Measurements from ENCODE around the gene KRR1. TPM values are rescaled to one million over a fixed set of nuclear protein-coding genes. Genes with fewer than 3 reads are reported as not detected.
"Not testable (repeated sequence)": the region's sequence is repeated elsewhere in the genome, so short reads cannot be mapped to it uniquely, and the experiment has no call there.

The KRR1 gene
- total RNA-seq, 2 donors from 2014 or later = 64.4 to 96.4 TPM

DNA sequence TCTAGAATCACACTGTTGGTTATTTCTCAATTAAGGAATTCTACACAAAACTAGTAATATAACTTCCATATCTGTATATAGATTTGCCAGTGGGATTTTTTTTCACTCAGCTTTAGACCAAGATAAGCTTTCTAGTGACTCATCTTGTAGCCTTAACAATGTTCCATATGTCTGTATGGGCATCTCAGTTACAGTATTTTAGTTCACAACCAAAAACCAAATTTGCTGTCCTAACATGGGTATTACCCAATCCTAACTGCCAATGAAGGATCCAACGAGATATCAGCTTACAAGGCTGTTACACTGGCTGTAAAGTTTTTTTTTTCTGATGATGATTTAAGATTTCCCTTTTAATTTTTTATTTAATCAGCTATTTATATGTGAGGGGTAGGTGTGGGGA, 31.5 kb upstream of the KRR1 start:
- DNase-seq (ENCODE audit: low spot score) (no peak), ATAC-seq (no peak)
- H3K4me1 Mint-ChIP-seq (ENCODE audit: low read depth in 2 of 2) = no peaks in the 10 kb centered on the region
- H3K4me3 Mint-ChIP-seq = no peak overlapping the region
- H3K27me3 Mint-ChIP-seq = peaks cover 31 to 53% of the 10 kb centered on the region in 2 donors
- H3K36me3 Mint-ChIP-seq = no peaks in the 10 kb centered on the region
- no peaks in the 10 kb centered on the region for H3K9me3 Mint-ChIP-seq
- no peak overlapping the region for H3K27ac Mint-ChIP-seq

DNA sequence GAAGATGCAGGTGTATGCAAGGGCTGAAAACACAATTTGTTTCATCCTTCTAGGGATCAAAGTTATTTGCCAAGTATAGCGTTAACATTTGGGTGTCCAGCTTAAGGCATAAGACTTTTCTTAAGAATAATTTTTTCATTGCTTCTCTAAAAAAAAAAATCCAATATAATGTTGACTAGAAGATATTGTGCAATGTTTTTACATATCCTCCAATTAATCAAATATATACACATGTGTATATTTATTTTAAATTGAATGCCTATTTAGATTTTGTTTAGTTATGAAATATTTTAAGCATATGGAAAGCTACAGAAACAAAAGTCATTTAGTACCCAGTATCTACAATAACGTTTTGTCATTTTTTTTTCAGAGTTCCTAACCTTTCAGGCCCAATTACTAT, 28.5 kb upstream of the KRR1 start:
- no peaks in the 10 kb centered on the region for H3K4me1 Mint-ChIP-seq (ENCODE audit: low read depth in 2 of 2)
- H3K36me3 Mint-ChIP-seq = no peaks in the 10 kb centered on the region
- no peak for DNase-seq (ENCODE audit: low spot score)
- H3K27ac Mint-ChIP-seq = no peak overlapping the region
- H3K4me3 Mint-ChIP-seq = no peak overlapping the region
- no peaks in the 10 kb centered on the region for H3K9me3 Mint-ChIP-seq
- peaks cover 29 to 41% of the 10 kb centered on the region in 2 donors for H3K27me3 Mint-ChIP-seq
- ATAC-seq = no peak

DNA sequence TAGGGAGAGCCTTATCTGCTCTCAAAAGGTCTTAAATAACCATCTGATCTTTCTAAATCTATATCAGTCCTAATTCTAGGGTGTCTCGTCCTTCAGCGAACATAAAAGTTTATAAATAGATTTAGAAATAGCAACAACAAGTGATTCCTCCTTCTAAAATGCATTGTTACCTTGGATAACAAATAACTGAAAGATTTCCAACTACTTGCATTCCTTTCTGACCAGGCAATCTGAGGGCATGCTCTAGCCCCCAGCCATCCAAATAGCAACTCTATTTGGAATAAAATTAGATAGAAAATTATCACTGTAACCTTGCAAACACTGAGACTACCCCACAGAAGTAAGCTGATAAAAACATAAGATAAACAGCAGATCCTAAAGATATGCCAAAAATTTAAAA, 21.8 kb upstream of the KRR1 start:
- Mint-ChIP-seq H3K4me3 (no peak overlapping the region), H3K27me3 (peaks cover 12 to 13% of the 10 kb centered on the region in 2 donors), H3K36me3 (no peaks in the 10 kb centered on the region), H3K9me3 (no peaks in the 10 kb centered on the region), H3K27ac (no peak overlapping the region), H3K4me1 (ENCODE audit: low read depth in 2 of 2) (peaks cover 0 to 1% of the 10 kb centered on the region in 2 donors)
- DNase-seq (ENCODE audit: low spot score) (no peak), ATAC-seq (no peak)

DNA sequence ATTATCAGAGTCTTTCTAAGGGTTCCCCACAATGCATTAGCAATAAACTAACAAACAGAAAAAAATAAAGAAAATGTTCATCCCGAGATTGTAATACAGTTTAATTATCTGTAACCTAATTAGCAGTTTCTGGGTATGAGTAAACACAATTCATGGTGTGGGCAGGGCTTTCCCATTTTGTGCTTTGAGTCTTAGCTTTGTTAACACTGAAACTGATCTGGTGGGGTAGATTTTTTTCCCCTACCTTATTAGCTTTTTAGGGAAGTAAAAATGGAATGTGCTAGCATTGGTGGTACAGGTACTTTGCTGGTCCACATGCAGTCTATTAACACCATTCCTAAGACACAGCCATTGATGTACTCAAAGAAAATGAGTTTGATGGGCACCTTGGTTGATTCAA, 18.4 kb upstream of the KRR1 start:
- DNase-seq (ENCODE audit: low spot score) = no peak
- no peaks in the 10 kb centered on the region for H3K9me3 Mint-ChIP-seq
- no peak for ATAC-seq
- H3K36me3 Mint-ChIP-seq = no peaks in the 10 kb centered on the region
- peaks cover 18 to 23% of the 10 kb centered on the region in 2 donors for H3K27me3 Mint-ChIP-seq
- peaks cover 10 to 16% of the 10 kb centered on the region in 2 donors for H3K4me1 Mint-ChIP-seq (ENCODE audit: low read depth in 2 of 2)
- H3K27ac Mint-ChIP-seq = peak overlapping the region in 1 of 2 donors; percentile 19
- H3K4me3 Mint-ChIP-seq = no peak overlapping the region

DNA sequence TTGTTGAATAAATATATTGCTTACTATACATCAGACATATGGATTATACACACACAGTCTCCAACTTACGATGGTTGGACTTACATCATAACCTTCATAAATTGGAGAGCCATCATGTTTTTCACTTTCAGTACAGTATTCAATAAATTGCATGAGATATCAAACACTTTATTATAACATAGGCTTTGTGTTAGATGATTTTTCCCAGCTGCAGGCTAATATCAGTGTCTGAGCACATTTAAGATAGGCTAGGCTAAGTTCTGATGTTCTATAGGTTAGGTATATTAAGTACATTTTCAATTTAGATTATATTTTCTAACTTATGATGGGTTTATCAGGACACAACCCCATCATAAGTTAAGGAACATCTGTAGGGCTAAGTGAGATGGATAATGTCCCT, 17.9 kb upstream of the KRR1 start:
- Mint-ChIP-seq H3K9me3 (no peaks in the 10 kb centered on the region), H3K36me3 (no peaks in the 10 kb centered on the region), H3K27ac (peak overlapping the region in 1 of 2 donors; percentile 19), H3K4me1 (ENCODE audit: low read depth in 2 of 2) (peaks cover 10 to 16% of the 10 kb centered on the region in 2 donors), H3K4me3 (no peak overlapping the region), H3K27me3 (peaks cover 16 to 20% of the 10 kb centered on the region in 2 donors)
- DNase-seq (ENCODE audit: low spot score) (no peak), ATAC-seq (no peak)

DNA sequence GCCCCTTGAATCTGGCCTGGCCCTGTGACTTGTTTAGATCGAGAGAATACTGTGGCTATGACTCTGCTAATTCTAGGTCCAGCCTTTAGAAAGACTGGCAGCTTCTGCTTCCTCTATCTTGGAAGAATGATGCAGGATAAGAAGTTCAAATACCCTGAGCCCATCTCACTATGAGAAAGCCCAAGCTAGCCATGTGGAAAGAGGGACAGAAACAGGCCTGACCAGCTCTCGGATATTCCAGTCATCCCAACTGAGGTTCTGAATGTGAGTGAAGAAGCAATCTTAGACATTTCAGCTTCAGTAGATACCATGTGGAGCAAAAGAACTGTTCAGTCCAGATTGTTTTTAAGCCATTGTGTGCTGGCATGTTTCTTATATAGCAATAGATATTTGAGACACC, 17.3 kb upstream of the KRR1 start:
- Mint-ChIP-seq H3K4me1 (ENCODE audit: low read depth in 2 of 2) (peaks cover 10 to 16% of the 10 kb centered on the region in 2 donors), H3K4me3 (no peak overlapping the region), H3K27ac (no peak overlapping the region), H3K9me3 (no peaks in the 10 kb centered on the region), H3K27me3 (peaks cover 18 to 20% of the 10 kb centered on the region in 2 donors), H3K36me3 (no peaks in the 10 kb centered on the region)
- DNase-seq (ENCODE audit: low spot score) (no peak), ATAC-seq (no peak)

DNA sequence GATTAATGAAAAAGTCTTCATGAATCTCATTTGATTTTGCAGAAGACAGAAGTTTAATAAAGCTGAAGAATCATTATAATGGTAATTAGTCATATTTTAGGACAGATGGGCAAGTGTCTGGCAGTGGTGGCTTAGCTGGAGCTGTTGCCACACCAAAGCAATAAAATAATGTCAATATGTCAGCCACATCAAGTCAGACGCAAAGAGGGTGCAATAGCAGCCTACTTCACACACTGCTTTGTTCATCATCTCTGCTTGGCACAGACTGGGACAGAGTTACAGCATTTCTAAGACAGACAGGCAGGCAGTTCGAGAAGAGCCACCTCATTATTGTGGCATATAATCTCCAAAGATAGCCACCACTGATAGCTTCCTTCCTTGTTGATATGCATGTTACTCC, 16.9 kb upstream of the KRR1 start:
- Mint-ChIP-seq H3K36me3 (no peaks in the 10 kb centered on the region), H3K4me1 (ENCODE audit: low read depth in 2 of 2) (peaks cover 10 to 16% of the 10 kb centered on the region in 2 donors), H3K27me3 (peaks cover 18 to 20% of the 10 kb centered on the region in 2 donors), H3K9me3 (no peaks in the 10 kb centered on the region), H3K4me3 (no peak overlapping the region), H3K27ac (peak overlapping the region in 1 of 2 donors; percentile 1)
- DNase-seq (ENCODE audit: low spot score) = no peak
- no peak for ATAC-seq

DNA sequence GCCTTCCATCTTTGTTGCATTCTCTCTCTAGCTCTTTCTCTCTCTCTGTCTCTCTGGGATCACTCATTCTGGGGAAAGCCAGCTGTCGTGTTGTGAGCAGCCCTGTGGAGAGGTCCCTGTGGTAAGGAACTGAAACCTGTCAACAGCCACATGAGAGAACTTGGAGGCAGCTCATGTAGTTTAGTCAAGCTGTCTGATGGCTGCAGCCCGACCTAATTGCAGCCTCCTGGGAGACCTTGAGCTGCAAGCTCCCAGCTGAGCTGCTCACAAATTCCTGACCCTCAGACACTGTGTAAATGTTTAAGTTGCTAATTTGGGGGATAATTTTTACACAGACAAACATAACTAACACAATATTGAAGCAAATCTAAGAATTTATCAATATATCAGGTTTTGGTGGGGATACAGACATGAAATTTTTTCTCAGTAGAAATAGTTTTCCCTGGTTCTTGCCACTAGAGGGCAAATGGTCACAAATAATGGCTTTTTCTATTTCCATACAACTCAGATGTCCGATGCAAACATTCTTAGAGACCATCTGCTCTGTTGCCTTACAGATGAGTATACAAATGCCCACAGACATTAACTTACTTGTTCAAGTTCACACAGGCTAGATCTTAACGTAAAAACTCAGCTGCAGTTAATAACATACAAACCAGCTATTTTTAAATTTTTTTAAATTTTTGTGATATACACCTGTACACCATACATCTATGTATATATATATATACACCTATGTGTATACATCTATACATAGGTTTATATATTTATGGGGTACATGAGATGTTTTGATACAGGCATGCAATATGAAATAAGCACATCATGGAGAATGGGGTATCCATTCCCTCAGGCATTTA, 15.5 kb upstream of the KRR1 start:
- peak overlapping the region; percentile 22 for H3K4me3 Mint-ChIP-seq
- peak; percentile 59 to 82 for ATAC-seq
- peak overlapping the region; percentile 46 to 81 for H3K27ac Mint-ChIP-seq
- peaks cover 24 to 28% of the 10 kb centered on the region in 2 donors for H3K27me3 Mint-ChIP-seq
- no peak for DNase-seq (ENCODE audit: low spot score)
- H3K36me3 Mint-ChIP-seq = peaks cover 6% of the 10 kb centered on the region
- peaks cover 10 to 16% of the 10 kb centered on the region in 2 donors for H3K4me1 Mint-ChIP-seq (ENCODE audit: low read depth in 2 of 2)
- no peaks in the 10 kb centered on the region for H3K9me3 Mint-ChIP-seq

DNA sequence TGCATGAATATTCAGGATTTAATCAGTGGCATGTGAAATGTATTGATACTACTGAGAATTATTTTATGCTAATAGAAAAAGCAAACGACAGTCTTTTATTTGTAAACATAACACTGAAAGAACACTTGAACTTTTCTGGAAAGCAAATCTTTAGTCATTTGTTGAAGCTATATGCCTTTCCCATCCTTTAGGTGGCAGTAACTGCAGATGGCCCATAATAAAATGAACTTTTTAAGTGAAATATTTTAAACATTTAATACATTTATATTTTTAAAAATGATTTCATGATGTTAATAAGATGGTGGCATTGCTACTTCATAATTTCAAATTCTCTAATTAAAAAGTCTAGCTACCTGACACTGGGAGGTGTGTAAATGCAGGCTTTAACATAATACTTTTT, 13.9 kb upstream of the KRR1 start:
- no peak for ATAC-seq
- Mint-ChIP-seq H3K36me3 (peaks cover 11% of the 10 kb centered on the region), H3K9me3 (peaks cover 3% of the 10 kb centered on the region), H3K27ac (no peak overlapping the region), H3K4me3 (no peak overlapping the region), H3K27me3 (peaks cover 29 to 43% of the 10 kb centered on the region in 2 donors), H3K4me1 (ENCODE audit: low read depth in 2 of 2) (peaks cover 10 to 16% of the 10 kb centered on the region in 2 donors)
- DNase-seq (ENCODE audit: low spot score) = no peak

DNA sequence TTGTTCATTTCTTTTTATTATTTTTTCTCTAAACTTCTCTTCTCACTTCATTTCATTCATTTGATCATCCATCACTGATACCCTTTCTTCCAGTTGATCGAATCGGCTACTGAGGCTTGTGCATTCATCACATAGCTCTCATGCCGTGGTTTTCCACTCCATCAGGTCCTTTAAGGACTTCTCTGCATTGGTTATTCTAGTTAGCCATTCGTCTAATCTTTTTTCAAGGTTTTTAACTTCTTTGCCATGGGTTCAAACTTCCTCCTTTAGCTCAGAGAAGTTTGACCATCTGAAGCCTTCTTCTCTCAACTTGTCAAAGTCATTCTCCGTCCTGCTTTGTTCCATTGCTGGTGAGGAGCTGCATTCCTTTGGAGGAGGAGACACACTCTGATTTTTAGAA, 10.7 kb upstream of the KRR1 start:
- not testable (repeated sequence) for H3K4me3 Mint-ChIP-seq; H3K9me3 Mint-ChIP-seq; DNase-seq (ENCODE audit: low spot score); H3K4me1 Mint-ChIP-seq (ENCODE audit: low read depth in 2 of 2); ATAC-seq; H3K27ac Mint-ChIP-seq
- Mint-ChIP-seq H3K36me3 (peaks cover 11% of the 10 kb centered on the region), H3K27me3 (peaks cover 35 to 36% of the 10 kb centered on the region in 2 donors)

DNA sequence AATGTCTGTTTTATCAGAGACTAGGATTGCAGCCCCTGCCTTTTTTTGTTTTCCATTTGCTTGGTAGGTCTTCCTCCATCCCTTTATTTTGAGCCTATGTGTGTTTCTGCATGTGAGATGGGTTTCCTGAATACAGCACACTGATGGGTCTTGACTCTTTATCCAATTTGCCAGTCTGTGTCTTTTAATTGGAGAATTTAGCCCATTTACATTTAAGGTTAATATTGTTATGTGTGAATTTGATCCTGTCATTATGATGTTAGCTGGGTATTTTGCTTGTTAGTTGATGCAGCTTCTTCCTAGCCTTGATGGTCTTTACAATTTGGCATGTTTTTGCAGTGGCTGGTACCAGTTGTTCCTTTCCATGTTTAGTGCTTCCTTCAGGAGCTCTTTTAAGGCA, 9.8 kb upstream of the KRR1 start:
- peaks cover 27 to 29% of the 10 kb centered on the region in 2 donors for H3K27me3 Mint-ChIP-seq
- H3K9me3 Mint-ChIP-seq; H3K27ac Mint-ChIP-seq; ATAC-seq; DNase-seq (ENCODE audit: low spot score); H3K4me1 Mint-ChIP-seq (ENCODE audit: low read depth in 2 of 2); H3K4me3 Mint-ChIP-seq: not testable (repeated sequence)
- H3K36me3 Mint-ChIP-seq = peaks cover 11% of the 10 kb centered on the region

DNA sequence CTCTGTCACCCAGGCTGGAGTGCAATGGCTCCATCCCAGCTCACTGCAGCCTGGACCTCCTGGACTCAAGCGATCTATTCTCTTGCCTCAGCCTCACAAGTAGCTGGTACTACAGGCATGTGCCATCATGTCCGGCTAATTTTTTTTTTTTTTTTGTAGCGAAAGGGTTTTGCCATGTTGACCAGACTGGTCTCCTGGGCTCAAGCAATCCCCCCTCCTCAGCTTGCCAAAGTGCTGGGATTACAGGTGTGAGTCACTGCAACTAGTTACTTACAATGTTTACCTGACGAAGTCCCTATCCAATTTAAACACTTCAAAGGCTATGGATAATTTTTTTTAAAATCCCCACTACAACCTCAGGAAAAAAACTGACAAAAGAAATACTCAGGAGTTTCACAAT, 1.8 kb downstream of the KRR1 start:
- Mint-ChIP-seq H3K27me3 (no peaks in the 10 kb centered on the region), H3K27ac (peak overlapping the region; percentile 97 to 100), H3K4me1 (ENCODE audit: low read depth in 2 of 2) (peaks cover 24 to 29% of the 10 kb centered on the region in 2 donors), H3K9me3 (no peaks in the 10 kb centered on the region), H3K36me3 (peaks cover 13% of the 10 kb centered on the region), H3K4me3 (peak overlapping the region; percentile 99)
- no peak for DNase-seq (ENCODE audit: low spot score)
- ATAC-seq = no peak

DNA sequence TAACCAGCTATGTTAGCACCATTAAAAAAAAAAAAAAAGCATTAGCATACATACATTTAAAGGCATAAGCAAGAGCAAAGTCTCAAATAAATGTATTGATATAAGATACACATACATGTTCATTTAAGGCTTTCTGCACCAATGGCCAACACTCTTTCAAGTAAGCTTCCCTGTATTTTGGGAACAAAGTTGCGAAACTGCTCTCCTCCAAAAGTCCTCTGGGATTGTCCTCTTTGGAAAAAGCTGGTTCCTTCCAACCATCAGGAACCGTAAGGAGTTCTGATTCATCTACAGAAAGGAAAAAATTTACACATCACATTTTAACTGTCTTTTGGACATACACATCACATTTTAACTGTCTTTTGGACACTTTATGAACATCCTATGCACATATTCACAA, 3.2 kb downstream of the KRR1 start:
- Mint-ChIP-seq H3K4me1 (ENCODE audit: low read depth in 2 of 2) (peaks cover 26 to 31% of the 10 kb centered on the region in 2 donors), H3K27ac (no peak overlapping the region)
- ATAC-seq = no peak

DNA sequence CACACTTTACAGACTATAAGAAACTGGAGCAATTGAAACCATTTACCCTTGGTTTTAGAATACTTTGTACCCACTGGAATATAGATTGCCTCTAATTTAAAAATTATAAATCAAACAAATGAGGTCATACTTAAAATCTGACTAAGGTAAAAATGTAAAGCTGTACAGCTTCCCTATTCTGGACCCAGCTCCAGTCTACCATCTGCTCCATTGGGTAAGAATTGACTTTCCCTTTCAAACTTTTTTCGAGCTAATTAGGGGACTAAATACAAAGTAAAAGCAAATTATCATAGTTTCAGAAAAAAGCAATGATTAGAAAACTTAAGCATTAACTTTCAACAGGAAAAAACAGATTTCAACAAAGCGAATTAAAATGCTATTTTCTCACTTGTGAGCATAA, 4.3 kb downstream of the KRR1 start:
- peaks cover 26 to 31% of the 10 kb centered on the region in 2 donors for H3K4me1 Mint-ChIP-seq (ENCODE audit: low read depth in 2 of 2)
- no peaks in the 10 kb centered on the region for H3K27me3 Mint-ChIP-seq
- ATAC-seq (no peak), DNase-seq (ENCODE audit: low spot score) (no peak)
- H3K36me3 Mint-ChIP-seq = peaks cover 16% of the 10 kb centered on the region
- no peak overlapping the region for H3K4me3 Mint-ChIP-seq
- no peaks in the 10 kb centered on the region for H3K9me3 Mint-ChIP-seq
- peak overlapping the region in 1 of 2 donors; percentile 16 for H3K27ac Mint-ChIP-seq

More for the DNA sequence above, 3.2 kb downstream of the KRR1 start:
- Mint-ChIP-seq H3K36me3 (peaks cover 16% of the 10 kb centered on the region), H3K27me3 (no peaks in the 10 kb centered on the region), H3K9me3 (no peaks in the 10 kb centered on the region), H3K4me3 (no peak overlapping the region)
- DNase-seq (ENCODE audit: low spot score) = no peak

Data from natural killer cell treated with Interleukin-12 subunit alpha and Interleukin-12 subunit beta and Interleukin-15 and Interleukin-18, amount 100 ng/mL, for 72 hours (primary cell).